MM.1S (cell line): ENCODE measurements around the gene GFI1.

Experiments
- DNase-seq: peaks from one replicate; pipeline ENCODE4 v3.0.0-alpha.2; 2015
- H2AFZ ChIP-seq: fragments of 300-600 bp; sonication (generic); 2 replicates; pipeline ENCODE4 v1.6.0; 2016; ENCODE audit warnings: antibody characterized with exemption, low read length
- H3F3A ChIP-seq: fragments of 300-600 bp; sonication (generic); 2 replicates; pipeline ENCODE4 v1.6.1; 2016; ENCODE audit warnings: mild to moderate bottlenecking, antibody characterized with exemption, low read length, moderate library complexity, mixed read lengths; ENCODE audit not compliant: insufficient read depth
- H3K27ac ChIP-seq: fragments of 300-600 bp; sonication (generic); 2 replicates; pipeline ENCODE4 v1.5.1; 2016; ENCODE audit warnings: mild to moderate bottlenecking, low read length
- H3K27me3 ChIP-seq: fragments of 300-600 bp; sonication (generic); replicated peaks from 2 replicates; pipeline ENCODE4 v1.6.0; 2016; ENCODE audit warnings: low read length; ENCODE audit not compliant: insufficient read depth
- H3K36me3 ChIP-seq: fragments of 300-600 bp; sonication (generic); replicated peaks from 2 replicates; pipeline ENCODE4 v1.6.1; 2016; ENCODE audit warnings: mild to moderate bottlenecking, low read length, mixed read lengths; ENCODE audit not compliant: insufficient read depth
- H3K4me1 ChIP-seq: fragments of 300-600 bp; sonication (generic); 2 replicates; pipeline ENCODE4 v1.6.1; 2016; ENCODE audit warnings: low read length, mixed read lengths
- H3K4me2 ChIP-seq: fragments of 300-600 bp; sonication (generic); 2 replicates; pipeline ENCODE4 v1.6.0; 2016; ENCODE audit warnings: low read depth, low read length
- H3K4me3 ChIP-seq: fragments of 300-600 bp; sonication (generic); 2 replicates; pipeline ENCODE4 v1.5.1; 2016; ENCODE audit warnings: low read length, mixed read lengths
- H3K79me2 ChIP-seq: fragments of 300-600 bp; sonication (generic); 2 replicates; pipeline ENCODE4 v1.6.1; 2016; ENCODE audit warnings: mixed run types, low read length, mixed read lengths
- H3K9ac ChIP-seq: fragments of 300-600 bp; sonication (generic); 2 replicates; pipeline ENCODE4 v1.6.1; 2016; ENCODE audit warnings: low read length, mixed read lengths
- H3K9me2 ChIP-seq: fragments of 300-600 bp; sonication (generic); replicated peaks from 2 replicates; pipeline ENCODE4 v1.6.1; 2016; ENCODE audit warnings: mild to moderate bottlenecking, low read length, mixed read lengths; ENCODE audit not compliant: insufficient read depth
- H3K9me3 ChIP-seq: fragments of 300-600 bp; sonication (generic); replicated peaks from 2 replicates; pipeline ENCODE4 v1.6.1; 2016; ENCODE audit warnings: mild to moderate bottlenecking, low read length, mixed read lengths; ENCODE audit not compliant: insufficient read depth
- H4K20me1 ChIP-seq: fragments of 300-600 bp; sonication (generic); 2 replicates; pipeline ENCODE4 v1.6.1; 2016; ENCODE audit warnings: mild to moderate bottlenecking, low read length, moderate library complexity, mixed read lengths; ENCODE audit not compliant: insufficient read depth
- EZH2 ChIP-seq: fragments of 300-600 bp; sonication (generic); optimal IDR thresholded peaks from 2 replicates; pipeline ENCODE3; 2017; ENCODE audit warnings: low read depth, mild to moderate bottlenecking, antibody characterized with exemption, low read length, mixed read lengths
- EZH2phosphoT487 ChIP-seq: fragments of 300-600 bp; sonication (generic); IDR thresholded peaks from 2 replicates; pipeline ENCODE4 v1.6.1; 2018; ENCODE audit warnings: antibody characterized with exemption, low read length
- TF ChIP-seq, protein P1 (sequence below): fragments of 300-600 bp; sonication (generic); IDR thresholded peaks from 2 replicates; pipeline ENCODE4 v1.5.1; 2016; ENCODE audit warnings: antibody characterized with exemption, low read length, mixed read lengths

Gene GFI1

DNA sequence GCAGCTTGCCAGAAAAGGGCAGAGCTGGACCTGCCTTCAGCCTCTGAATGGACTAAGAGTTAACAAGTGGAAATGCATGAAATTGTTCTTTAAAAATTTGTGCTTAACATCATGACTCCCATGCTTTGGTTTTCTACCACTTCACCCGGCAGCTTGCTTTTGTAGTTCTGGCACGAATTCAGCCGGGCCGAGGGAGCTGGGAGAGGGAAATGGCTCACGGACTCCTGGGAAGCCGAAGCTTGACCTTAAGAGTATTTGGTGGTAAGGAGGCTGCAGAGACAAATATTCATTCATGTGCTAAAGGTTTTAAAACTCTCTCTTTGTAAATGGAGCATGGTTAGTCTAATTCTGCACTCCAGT is 17.2 kb upstream of the GFI1 start:
- no peaks in the 10 kb centered on the region for H3K9me2 ChIP-seq

DNA sequence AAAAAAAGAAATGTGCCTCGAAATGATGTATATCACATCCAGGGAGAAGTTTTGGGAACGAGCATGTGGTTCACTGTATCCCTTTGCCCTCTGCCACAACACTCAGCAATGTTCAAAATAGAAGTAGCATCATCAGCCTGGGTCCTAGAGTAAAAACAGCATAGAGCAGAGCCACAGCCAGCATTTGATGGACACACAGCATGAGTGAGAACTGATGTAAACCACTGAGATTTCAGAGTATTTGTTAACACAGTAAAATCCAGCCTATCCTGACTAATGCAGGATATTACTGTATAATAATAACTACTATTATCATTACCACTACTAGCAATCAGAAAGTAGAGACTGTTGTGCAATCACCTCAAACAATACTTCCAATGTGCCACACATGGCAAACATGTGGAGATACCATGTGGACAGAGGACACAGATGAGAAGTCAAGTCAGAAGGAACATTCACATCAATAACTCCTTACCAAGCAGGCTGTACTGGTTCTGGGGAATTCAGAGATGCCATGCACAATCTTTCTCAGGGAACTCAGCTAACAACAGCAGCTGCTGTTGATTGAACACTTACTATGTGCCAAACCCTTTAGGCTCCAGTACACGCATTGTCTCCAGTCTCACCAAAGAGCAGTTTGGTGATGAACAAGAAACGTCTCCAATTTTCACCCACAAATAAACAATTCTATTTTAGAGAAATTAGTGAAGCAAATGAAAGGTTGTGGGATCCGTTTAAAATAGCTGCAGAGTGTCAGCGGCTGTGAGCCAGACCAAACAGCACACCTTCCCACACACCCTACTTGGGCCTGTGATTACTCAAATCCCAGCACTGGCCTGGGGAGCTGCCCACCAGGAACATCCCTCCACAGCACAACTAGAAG is 16.6 kb upstream of the GFI1 start:
- no peaks in the 10 kb centered on the region for H4K20me1 ChIP-seq
- H3K36me3 ChIP-seq: no peaks in the 10 kb centered on the region
- no peaks in the 10 kb centered on the region for H3K9me3 ChIP-seq
- H3K4me2 ChIP-seq: no peak overlapping the region
- no peak for TF ChIP-seq EZH2
- TF ChIP-seq, protein P1, sequence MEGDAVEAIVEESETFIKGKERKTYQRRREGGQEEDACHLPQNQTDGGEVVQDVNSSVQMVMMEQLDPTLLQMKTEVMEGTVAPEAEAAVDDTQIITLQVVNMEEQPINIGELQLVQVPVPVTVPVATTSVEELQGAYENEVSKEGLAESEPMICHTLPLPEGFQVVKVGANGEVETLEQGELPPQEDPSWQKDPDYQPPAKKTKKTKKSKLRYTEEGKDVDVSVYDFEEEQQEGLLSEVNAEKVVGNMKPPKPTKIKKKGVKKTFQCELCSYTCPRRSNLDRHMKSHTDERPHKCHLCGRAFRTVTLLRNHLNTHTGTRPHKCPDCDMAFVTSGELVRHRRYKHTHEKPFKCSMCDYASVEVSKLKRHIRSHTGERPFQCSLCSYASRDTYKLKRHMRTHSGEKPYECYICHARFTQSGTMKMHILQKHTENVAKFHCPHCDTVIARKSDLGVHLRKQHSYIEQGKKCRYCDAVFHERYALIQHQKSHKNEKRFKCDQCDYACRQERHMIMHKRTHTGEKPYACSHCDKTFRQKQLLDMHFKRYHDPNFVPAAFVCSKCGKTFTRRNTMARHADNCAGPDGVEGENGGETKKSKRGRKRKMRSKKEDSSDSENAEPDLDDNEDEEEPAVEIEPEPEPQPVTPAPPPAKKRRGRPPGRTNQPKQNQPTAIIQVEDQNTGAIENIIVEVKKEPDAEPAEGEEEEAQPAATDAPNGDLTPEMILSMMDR: no peak
- no peak for TF ChIP-seq EZH2phosphoT487
- no peak for DNase-seq
- no peak overlapping the region for H3K4me3 ChIP-seq
- H3K4me1 ChIP-seq: peaks cover 19% of the 10 kb centered on the region
- no peak overlapping the region for H3K27ac ChIP-seq
- no peaks in the 10 kb centered on the region for H3K79me2 ChIP-seq
- H3K27me3 ChIP-seq: no peaks in the 10 kb centered on the region
- H3K9me2 ChIP-seq: no peaks in the 10 kb centered on the region
- peaks cover 9% of the 10 kb centered on the region for H3F3A ChIP-seq
- no peak overlapping the region for H3K9ac ChIP-seq
- no peak overlapping the region for H2AFZ ChIP-seq

More for the DNA sequence above, 17.2 kb upstream of the GFI1 start:
- Histone ChIP-seq H3K27me3 (no peaks in the 10 kb centered on the region), H3F3A (peaks cover 9% of the 10 kb centered on the region), H3K9ac (no peak overlapping the region), H2AFZ (no peak overlapping the region), H3K36me3 (no peaks in the 10 kb centered on the region), H3K9me3 (no peaks in the 10 kb centered on the region), H3K79me2 (no peaks in the 10 kb centered on the region), H4K20me1 (no peaks in the 10 kb centered on the region), H3K4me2 (no peak overlapping the region), H3K27ac (no peak overlapping the region), H3K4me3 (no peak overlapping the region), H3K4me1 (peaks cover 19% of the 10 kb centered on the region)
- no peak for TF ChIP-seq EZH2phosphoT487
- DNase-seq: no peak

DNA sequence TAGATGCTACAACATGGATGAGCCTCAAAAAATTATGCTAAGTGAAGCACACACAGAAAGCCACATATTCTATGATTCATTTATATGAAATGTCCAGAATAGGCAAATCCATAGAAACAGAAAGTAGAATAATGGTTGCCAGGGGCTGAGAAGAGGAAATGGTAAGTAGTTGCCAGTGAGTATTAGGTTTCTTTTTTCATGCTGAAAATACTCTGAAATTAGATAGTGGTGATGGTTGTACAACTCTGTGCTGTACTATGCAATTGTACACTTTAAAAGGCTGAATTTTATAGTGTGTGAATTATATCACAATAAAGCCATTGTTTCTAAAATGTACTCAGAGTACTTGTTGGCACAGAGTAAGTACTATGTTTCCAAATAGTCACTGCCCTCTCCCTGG is 15.5 kb upstream of the GFI1 start:
- Histone ChIP-seq H3K9me3 (no peaks in the 10 kb centered on the region), H3K36me3 (no peaks in the 10 kb centered on the region), H3K27ac (peak overlapping the region; percentile 62; the same call in 1 of the 2 replicates), H3K9me2 (no peaks in the 10 kb centered on the region), H3K4me2 (peak overlapping the region; percentile 61; the same call in 1 of the 2 replicates), H3K79me2 (no peaks in the 10 kb centered on the region), H2AFZ (peak overlapping the region; percentile 70; the same call in 1 of the 2 replicates), H3K27me3 (no peaks in the 10 kb centered on the region), H3K4me1 (peaks cover 19% of the 10 kb centered on the region), H3K9ac (no peak overlapping the region), H4K20me1 (no peaks in the 10 kb centered on the region), H3F3A (peaks cover 9% of the 10 kb centered on the region), H3K4me3 (peak overlapping the region; percentile 12; the same call in 1 of the 2 replicates)
- TF ChIP-seq EZH2: no peak
- TF ChIP-seq EZH2phosphoT487: no peak
- TF ChIP-seq, protein P1: no peak
- DNase-seq: peak; percentile 75

DNA sequence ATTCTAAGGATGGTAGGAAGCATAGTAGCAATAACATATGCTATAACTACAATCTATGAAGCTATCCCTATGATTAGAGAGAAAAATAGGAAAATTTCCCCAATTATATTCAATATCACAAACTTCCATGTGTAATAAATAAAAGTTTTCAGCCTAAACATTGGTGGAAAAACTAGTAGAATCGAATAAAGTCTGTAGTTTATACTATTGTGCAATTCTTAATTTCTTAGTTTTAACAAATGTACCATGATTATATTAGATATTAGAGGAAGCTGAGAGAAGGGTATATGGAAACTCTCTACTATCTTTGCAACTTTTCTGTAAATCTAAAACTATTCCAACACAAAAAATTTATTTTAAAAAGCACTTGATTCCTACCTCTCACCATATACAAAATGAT is 13.8 kb upstream of the GFI1 start:
- no peak overlapping the region for H3K9ac ChIP-seq
- TF ChIP-seq, protein P1: no peak
- TF ChIP-seq EZH2 (no peak), EZH2phosphoT487 (no peak)
- H3K9me2 ChIP-seq: no peaks in the 10 kb centered on the region
- H3K79me2 ChIP-seq: no peaks in the 10 kb centered on the region
- no peak overlapping the region for H3K4me2 ChIP-seq
- H3K27me3 ChIP-seq: no peaks in the 10 kb centered on the region
- H3K27ac ChIP-seq: no peak overlapping the region
- H3K36me3 ChIP-seq: no peaks in the 10 kb centered on the region
- no peak overlapping the region for H2AFZ ChIP-seq
- peaks cover 9% of the 10 kb centered on the region for H3F3A ChIP-seq
- peaks cover 23% of the 10 kb centered on the region for H3K4me1 ChIP-seq
- H3K9me3 ChIP-seq: no peaks in the 10 kb centered on the region
- H4K20me1 ChIP-seq: no peaks in the 10 kb centered on the region
- no peak overlapping the region for H3K4me3 ChIP-seq
- no peak for DNase-seq
